SK-N-MC (cell line): ENCODE data around the gene NCOA4.

Experiments used
- EZH2 ChIP-seq: fragments of 200-600 bp; sonication (generic); IDR thresholded peaks from one replicate; pipeline ENCODE4 v1.6.1; 2017; ENCODE audit warnings: antibody characterized with exemption
- FOXP2 ChIP-seq: optimal IDR thresholded peaks from 2 replicates; pipeline ENCODE3; 2011; ENCODE audit warnings: mild to moderate bottlenecking, moderate library complexity; ENCODE audit not compliant: insufficient read depth; ENCODE audit errors: extremely low read length, control extremely low read depth
- POLR2AphosphoS5 ChIP-seq: IDR thresholded peaks from 2 replicates; pipeline ENCODE4 v1.6.1; 2012; ENCODE audit warnings: mild to moderate bottlenecking, low read depth, low read length, borderline replicate concordance

DNA sequence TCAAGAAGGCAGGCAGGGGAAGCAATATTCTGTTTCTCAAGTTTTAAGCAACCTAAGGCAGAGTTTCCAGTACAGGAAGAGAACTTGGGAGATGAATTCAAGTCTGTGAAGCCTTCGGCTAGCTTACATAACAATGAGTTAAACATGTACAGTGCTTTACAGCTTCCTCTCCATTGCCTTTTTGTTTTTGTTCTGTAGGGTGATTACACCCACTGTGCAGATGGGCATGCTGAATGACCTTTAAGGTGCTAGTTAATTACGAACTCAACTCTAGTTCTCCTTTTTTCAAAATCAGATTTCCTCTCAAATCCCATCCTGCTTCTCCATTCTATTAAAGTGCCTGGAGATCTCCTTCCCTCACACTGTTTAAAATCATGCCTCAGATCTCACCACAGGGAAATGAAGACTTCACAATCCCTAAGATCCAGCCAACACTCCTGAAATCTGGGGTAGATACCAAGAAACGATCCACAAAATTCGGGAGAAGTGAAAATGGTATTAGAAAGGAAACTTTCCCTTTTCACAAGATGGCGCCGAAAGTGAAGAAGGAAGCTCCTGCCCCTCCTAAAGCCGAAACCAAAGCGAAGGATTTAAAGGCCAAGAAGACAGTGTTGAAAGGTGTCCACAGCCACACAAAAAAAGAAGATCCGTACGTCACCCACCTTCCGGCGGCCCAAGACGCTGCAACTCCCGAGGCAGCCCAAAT lies 32.5 kb upstream of the NCOA4 start:
- TF ChIP-seq POLR2AphosphoS5 (no peak), EZH2 (no peak), FOXP2 (no peak)
